ENCODE data around the gene TBXAS1. TPM values are rescaled to one million over a fixed set of nuclear protein-coding genes. Genes with fewer than 3 reads are reported as not detected.

The TBXAS1 gene
- total RNA-seq, 2 donors from 2014 or later = 30.1 to 66.6 TPM

DNA sequence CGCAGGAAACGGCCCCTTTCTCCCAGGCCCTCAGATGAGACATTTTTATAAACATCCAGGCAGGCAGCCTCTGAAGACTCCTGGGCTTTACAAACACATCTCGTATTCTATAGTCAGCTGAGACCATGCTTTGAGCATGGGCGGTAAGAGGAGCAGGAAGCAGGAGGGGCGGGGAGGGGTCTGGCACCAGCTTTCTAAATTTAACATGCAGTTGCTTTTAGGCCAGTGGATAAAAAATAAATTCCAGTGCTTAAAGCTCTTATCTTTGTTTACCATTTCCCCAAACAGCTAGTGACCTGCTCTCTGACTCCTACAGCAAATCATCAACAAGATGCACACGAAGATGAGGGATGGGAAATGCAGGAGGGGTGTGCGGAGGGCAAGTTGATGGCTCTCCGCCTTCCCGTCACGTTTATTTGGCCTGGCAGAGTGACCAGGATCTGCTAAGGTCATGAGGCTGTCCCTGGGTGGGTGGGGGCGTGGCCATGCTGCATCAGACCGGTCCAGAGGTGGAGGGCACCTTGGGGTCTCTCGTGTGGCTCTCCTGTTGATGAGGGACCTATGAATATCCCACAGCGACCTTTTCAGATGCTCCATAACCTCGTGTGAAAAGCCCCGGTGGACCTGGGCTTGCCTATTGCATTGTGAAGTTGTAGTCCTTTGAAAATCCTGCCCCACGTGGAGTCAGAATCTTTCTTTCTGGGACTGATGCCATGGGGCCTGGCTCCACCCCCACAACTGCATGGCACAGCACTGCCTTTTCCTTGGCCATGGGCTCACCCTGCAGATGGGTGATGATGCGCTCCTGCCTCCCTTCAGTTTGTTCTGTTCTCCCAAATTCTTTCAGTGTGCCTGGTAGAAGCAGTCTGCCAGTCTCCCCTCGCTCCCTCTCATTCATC lies 166.2 kb downstream of the TBXAS1 start:
- Histone ChIP-seq H3K27ac (no peak overlapping the region), H3K4me3 (no peak overlapping the region), H3K4me1 (ENCODE audit: control insufficient read depth in 1 of 2, low read depth in 2 of 2) (no peaks in the 10 kb centered on the region), H3K36me3 (no peaks in the 10 kb centered on the region), H3K27me3 (replicated peaks; ENCODE audit: insufficient read depth) (no peaks in the 10 kb centered on the region), H3K9me3 (no peaks in the 10 kb centered on the region)
- DNase-seq (ENCODE audit: low spot score) (no peak), ATAC-seq (ENCODE audit: insufficient number of reproducible peaks, low FRiP score, low read depth) (no peak)
- TF ChIP-seq CTCF (IDR thresholded peaks at IDR 0.05) = no peak

DNA sequence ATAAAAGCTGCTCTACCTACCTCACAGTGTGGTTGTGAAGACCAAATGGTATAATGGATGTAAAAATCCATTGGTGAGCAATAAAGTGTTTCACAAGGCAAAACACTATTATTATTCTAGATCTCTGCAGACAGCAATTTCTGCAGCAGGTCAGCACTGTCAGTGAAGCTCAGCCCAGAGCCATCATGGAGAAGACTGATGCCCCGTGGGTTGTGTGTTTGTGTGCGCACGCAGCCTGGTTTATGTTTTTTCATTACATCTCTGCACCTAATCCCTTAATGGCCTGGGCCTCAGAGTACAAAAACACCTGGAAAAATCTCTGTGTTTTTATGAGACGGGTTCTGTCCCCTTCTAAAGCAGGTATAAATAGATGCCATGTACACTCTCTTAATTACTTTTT lies 169.5 kb downstream of the TBXAS1 start:
- no peak overlapping the region for H3K4me3 ChIP-seq
- DNase-seq (ENCODE audit: low spot score) (no peak), ATAC-seq (ENCODE audit: insufficient number of reproducible peaks, low FRiP score, low read depth) (no peak)
- no peaks in the 10 kb centered on the region for H3K27me3 ChIP-seq (replicated peaks; ENCODE audit: insufficient read depth)
- no peak overlapping the region for H3K27ac ChIP-seq
- no peak for TF ChIP-seq CTCF (IDR thresholded peaks at IDR 0.05)
- H3K4me1 ChIP-seq (ENCODE audit: control insufficient read depth in 1 of 2, low read depth in 2 of 2) = no peaks in the 10 kb centered on the region
- H3K36me3 ChIP-seq = no peaks in the 10 kb centered on the region
- no peaks in the 10 kb centered on the region for H3K9me3 ChIP-seq

DNA sequence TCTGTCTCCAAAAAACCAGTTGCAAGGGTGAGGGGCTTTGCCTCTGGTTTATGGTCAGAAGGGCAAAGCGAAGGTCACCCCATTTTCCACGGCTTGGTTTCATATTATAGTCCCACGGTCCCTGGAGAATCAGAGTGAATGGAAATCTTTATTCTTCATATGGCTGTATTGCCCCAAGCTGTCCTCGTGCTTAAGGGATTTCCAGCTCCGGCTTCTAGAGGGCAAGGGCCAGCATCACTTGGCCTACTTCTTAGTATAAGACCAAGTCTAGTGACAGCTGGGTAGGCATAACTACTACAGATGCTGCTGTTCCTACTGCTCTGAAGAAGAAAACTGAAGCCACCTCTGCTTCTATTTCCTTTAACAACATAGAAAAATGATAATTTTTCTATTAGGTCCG lies 170.5 kb downstream of the TBXAS1 start:
- Histone ChIP-seq H3K27ac (no peak overlapping the region), H3K27me3 (replicated peaks; ENCODE audit: insufficient read depth) (no peaks in the 10 kb centered on the region), H3K4me3 (no peak overlapping the region), H3K4me1 (ENCODE audit: control insufficient read depth in 1 of 2, low read depth in 2 of 2) (no peaks in the 10 kb centered on the region), H3K36me3 (no peaks in the 10 kb centered on the region), H3K9me3 (no peaks in the 10 kb centered on the region)
- DNase-seq (ENCODE audit: low spot score) = no peak
- no peak for TF ChIP-seq CTCF (IDR thresholded peaks at IDR 0.05)
- ATAC-seq (ENCODE audit: insufficient number of reproducible peaks, low FRiP score, low read depth) = no peak

- DNase-seq (ENCODE audit: low spot score) (no peak), ATAC-seq (ENCODE audit: insufficient number of reproducible peaks, low FRiP score, low read depth) (no peak)
- H3K9me3 ChIP-seq = no peaks in the 10 kb centered on the region
- no peak for TF ChIP-seq CTCF (IDR thresholded peaks at IDR 0.05)
- no peak overlapping the region for H3K27ac ChIP-seq
- no peaks in the 10 kb centered on the region for H3K36me3 ChIP-seq
- H3K27me3 ChIP-seq (replicated peaks; ENCODE audit: insufficient read depth) = no peaks in the 10 kb centered on the region
- H3K4me1 ChIP-seq (ENCODE audit: control insufficient read depth in 1 of 2, low read depth in 2 of 2) = no peaks in the 10 kb centered on the region
- no peak overlapping the region for H3K4me3 ChIP-seq
Observed at GRCh38 chr7:140000666-140001268, 171.7 kb downstream of the TBXAS1 start.

- Histone ChIP-seq H3K9me3 (no peaks in the 10 kb centered on the region), H3K4me1 (ENCODE audit: control insufficient read depth in 1 of 2, low read depth in 2 of 2) (no peaks in the 10 kb centered on the region), H3K4me3 (no peak overlapping the region), H3K36me3 (no peaks in the 10 kb centered on the region), H3K27ac (no peak overlapping the region), H3K27me3 (replicated peaks; ENCODE audit: insufficient read depth) (no peaks in the 10 kb centered on the region)
- ATAC-seq (ENCODE audit: insufficient number of reproducible peaks, low FRiP score, low read depth) (no peak), DNase-seq (ENCODE audit: low spot score) (no peak)
- peak; percentile 47 for TF ChIP-seq CTCF (IDR thresholded peaks at IDR 0.05)
Observed at GRCh38 chr7:140003913-140004382, 174.9 kb downstream of the TBXAS1 start.

Measured in thoracic aorta (tissue), 2 donors.